RWPE2 (cell line): ENCODE results near the gene SLC22A2.

Source experiments
- ATAC-seq: fragments of 200-7000 bp; cut with Tn5 transposase; 3 replicates; pipeline ENCODE4 v1.9.1; 2021; ENCODE audit warnings: low read depth
- DNase-seq: peaks from one replicate; pipeline ENCODE4 v3.0.0-alpha.2; 2020; ENCODE audit warnings: low spot score
- H3K27ac ChIP-seq: fragments of 450-650 bp; 2 replicates; pipeline ENCODE4 v1.5.1; 2017; ENCODE audit warnings: mild to moderate bottlenecking; ENCODE audit not compliant: poor library complexity, severe bottlenecking
- H3K27me3 ChIP-seq: fragments of 250-450 bp; sonication (Bioruptor Pico); 2 replicates; pipeline ENCODE4 v1.5.1; 2021; ENCODE audit warnings: mild to moderate bottlenecking, moderate library complexity; ENCODE audit not compliant: insufficient read depth, poor library complexity, severe bottlenecking
- H3K36me3 ChIP-seq: fragments of 250-450 bp; sonication (Bioruptor Pico); 2 replicates; pipeline ENCODE4 v1.5.1; 2020; ENCODE audit warnings: low read depth, mild to moderate bottlenecking, moderate library complexity
- H3K4me1 ChIP-seq: fragments of 250-450 bp; sonication (Bioruptor Pico); 2 replicates; pipeline ENCODE4 v1.5.1; 2021; ENCODE audit warnings: mild to moderate bottlenecking, moderate library complexity; ENCODE audit not compliant: insufficient read depth, poor library complexity, severe bottlenecking
- H3K4me3 ChIP-seq: fragments of 250-450 bp; sonication (Bioruptor Pico); 2 replicates; pipeline ENCODE4 v1.5.1; 2021; ENCODE audit warnings: mild to moderate bottlenecking, moderate library complexity; ENCODE audit not compliant: severe bottlenecking
- H3K9me3 ChIP-seq: fragments of 250-450 bp; sonication (Bioruptor Pico); 2 replicates; pipeline ENCODE4 v1.5.1; 2021; ENCODE audit warnings: mild to moderate bottlenecking, moderate library complexity; ENCODE audit not compliant: severe bottlenecking
- TF ChIP-seq, protein P1 (sequence below): fragments of 450-650 bp; IDR thresholded peaks from one replicate; pipeline ENCODE4 v1.5.1; 2017; ENCODE audit warnings: mild to moderate bottlenecking, moderate library complexity; ENCODE audit not compliant: poor library complexity, severe bottlenecking

SLC22A2 gene

DNA sequence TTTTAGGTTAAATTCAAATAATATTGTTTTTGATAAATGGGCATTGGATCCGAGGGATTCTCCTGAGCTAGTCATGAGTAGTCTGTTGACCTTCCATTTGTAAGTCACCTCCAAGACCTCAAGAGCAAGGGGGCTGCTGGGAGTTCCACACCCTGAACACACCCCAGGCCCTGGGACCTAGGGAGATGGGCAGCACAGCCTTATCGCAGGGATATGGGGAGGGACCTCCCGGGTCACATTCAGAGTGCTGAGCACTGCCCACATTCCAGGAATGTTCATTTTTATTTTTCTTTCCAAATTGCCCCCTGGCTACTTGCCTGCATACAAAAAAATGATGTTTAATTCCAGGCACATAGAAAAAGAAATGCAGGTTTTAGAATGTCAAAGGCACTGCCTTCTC lies 55.5 kb downstream of the SLC22A2 start:
- H3K9me3 ChIP-seq, result no peaks in the 10 kb centered on the region
- ATAC-seq (no peak), DNase-seq (no peak)
- H3K27me3 ChIP-seq, result no peaks in the 10 kb centered on the region
- no peaks in the 10 kb centered on the region for H3K36me3 ChIP-seq
- H3K27ac ChIP-seq, result no peak overlapping the region
- H3K4me3 ChIP-seq, result no peak overlapping the region
- TF ChIP-seq, protein P1, sequence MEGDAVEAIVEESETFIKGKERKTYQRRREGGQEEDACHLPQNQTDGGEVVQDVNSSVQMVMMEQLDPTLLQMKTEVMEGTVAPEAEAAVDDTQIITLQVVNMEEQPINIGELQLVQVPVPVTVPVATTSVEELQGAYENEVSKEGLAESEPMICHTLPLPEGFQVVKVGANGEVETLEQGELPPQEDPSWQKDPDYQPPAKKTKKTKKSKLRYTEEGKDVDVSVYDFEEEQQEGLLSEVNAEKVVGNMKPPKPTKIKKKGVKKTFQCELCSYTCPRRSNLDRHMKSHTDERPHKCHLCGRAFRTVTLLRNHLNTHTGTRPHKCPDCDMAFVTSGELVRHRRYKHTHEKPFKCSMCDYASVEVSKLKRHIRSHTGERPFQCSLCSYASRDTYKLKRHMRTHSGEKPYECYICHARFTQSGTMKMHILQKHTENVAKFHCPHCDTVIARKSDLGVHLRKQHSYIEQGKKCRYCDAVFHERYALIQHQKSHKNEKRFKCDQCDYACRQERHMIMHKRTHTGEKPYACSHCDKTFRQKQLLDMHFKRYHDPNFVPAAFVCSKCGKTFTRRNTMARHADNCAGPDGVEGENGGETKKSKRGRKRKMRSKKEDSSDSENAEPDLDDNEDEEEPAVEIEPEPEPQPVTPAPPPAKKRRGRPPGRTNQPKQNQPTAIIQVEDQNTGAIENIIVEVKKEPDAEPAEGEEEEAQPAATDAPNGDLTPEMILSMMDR, result no peak
- no peaks in the 10 kb centered on the region for H3K4me1 ChIP-seq

DNA sequence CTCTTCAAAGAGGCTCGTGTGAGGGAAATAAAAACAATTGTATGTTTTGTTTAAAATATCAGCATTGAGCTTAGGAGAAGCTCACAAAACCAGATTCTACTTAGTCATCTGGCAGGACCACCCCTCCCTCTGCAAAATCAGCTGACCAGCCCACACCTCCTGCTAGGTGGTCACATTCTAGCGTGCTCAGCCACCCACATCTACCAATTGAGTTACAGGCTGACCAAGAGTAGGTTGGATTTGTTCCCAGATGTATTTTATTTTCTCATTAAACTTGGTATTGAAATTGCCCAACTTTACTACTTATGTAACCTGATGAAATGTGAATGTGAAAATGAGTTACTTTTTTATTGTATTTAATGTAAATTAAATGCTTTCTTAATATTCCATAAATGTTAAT lies 56.2 kb downstream of the SLC22A2 start:
- DNase-seq, result no peak

GRCh38 chr6:160201061-160201460 lies 57.6 kb downstream of the SLC22A2 start:
- DNase-seq (no peak), ATAC-seq (no peak)
- H3K27ac ChIP-seq, result no peak overlapping the region
- H3K36me3 ChIP-seq, result no peaks in the 10 kb centered on the region
- H3K4me3 ChIP-seq, result no peak overlapping the region
- H3K9me3 ChIP-seq, result no peaks in the 10 kb centered on the region
- TF ChIP-seq, protein P1, result no peak
- no peaks in the 10 kb centered on the region for H3K27me3 ChIP-seq
- no peaks in the 10 kb centered on the region for H3K4me1 ChIP-seq

More for the DNA sequence above, 56.2 kb downstream of the SLC22A2 start:
- ATAC-seq, result no peak
- H3K27ac ChIP-seq, result no peak overlapping the region
- TF ChIP-seq, protein P1, result no peak
- no peaks in the 10 kb centered on the region for H3K36me3 ChIP-seq
- H3K27me3 ChIP-seq, result no peaks in the 10 kb centered on the region
- H3K9me3 ChIP-seq, result no peaks in the 10 kb centered on the region
- no peak overlapping the region for H3K4me3 ChIP-seq
- no peaks in the 10 kb centered on the region for H3K4me1 ChIP-seq

DNA sequence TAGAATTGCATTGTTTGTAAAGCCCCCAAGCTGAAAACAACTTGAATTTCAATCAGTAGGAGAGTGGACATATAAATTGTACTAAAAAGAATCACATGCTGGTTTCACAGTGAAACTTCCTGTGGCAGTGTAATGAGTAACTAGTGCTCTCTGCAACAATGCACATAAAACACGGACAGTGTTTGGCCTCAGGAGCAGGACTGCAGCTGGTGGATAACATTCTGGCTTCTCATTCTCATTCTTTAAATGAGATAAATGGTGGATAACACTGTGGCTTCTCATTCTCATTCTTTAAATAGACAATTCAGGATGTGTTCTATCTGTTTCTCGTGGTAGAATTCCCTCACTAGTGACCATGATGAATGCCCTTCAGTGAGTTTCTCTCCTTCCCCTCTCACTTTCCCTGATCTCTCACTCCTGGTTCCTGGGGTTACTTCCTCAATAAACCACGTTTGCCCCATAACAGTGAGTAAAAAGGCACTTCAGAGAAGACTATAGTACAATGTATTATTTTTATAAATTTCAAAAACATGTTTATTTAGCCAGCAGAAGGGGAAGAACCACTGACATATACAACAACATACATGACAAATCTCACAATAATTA lies 59.9 kb downstream of the SLC22A2 start:
- Histone ChIP-seq H3K36me3 (no peaks in the 10 kb centered on the region), H3K27ac (no peak overlapping the region), H3K9me3 (no peaks in the 10 kb centered on the region), H3K4me1 (no peaks in the 10 kb centered on the region), H3K4me3 (no peak overlapping the region), H3K27me3 (no peaks in the 10 kb centered on the region)
- ATAC-seq (no peak), DNase-seq (no peak)
- TF ChIP-seq, protein P1, result no peak

DNA sequence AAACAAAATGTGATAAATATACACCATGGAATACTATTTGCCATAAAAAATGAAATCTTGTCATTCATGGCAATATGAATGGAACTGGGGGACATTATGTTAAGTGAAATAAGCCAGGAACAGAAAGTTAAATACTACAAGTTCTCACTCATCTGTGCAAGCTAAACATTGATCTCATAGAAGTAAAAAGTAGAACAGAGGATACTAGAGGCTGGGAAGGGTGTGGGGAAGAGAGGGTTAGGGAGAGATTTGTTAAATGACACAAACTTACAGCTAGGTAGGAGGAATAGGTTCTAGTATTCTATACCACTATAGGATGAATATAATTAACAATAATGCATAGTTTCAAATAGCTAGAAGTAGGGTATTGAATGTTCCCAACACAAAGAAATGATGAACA lies 61.0 kb downstream of the SLC22A2 start:
- Histone ChIP-seq H3K4me1 (no peaks in the 10 kb centered on the region), H3K27ac (no peak overlapping the region), H3K36me3 (no peaks in the 10 kb centered on the region), H3K27me3 (no peaks in the 10 kb centered on the region), H3K4me3 (no peak overlapping the region), H3K9me3 (peaks cover 1% of the 10 kb centered on the region)
- ATAC-seq (no peak), DNase-seq (no peak)
- TF ChIP-seq, protein P1, result no peak
